B cell (primary cell): ENCODE data around the gene PLEKHA5. TPM values are rescaled to one million over a fixed set of nuclear protein-coding genes. Genes with fewer than 3 reads are reported as not detected.

Source experiments
- ATAC-seq: fragments of 200-7000 bp; cut with Tn5 transposase; one replicate; pipeline ENCODE4 v1.10.0; 2021; ENCODE audit warnings: low read depth, mild to moderate bottlenecking, moderate number of reproducible peaks, moderate library complexity
- CTCF ChIA-PET: fragments of 350-600 bp; sonication (Branson Sonifier 250); formaldehyde crosslinking; loops from one replicate; lab custom pipeline; 2021; ENCODE audit warnings: antibody characterized with exemption, inconsistent platforms; lab: Charles Lee
- POLR2A ChIA-PET: fragments of 350-600 bp; sonication (Branson Sonifier 250); formaldehyde crosslinking; loops from one replicate; lab custom pipeline; 2021; ENCODE audit warnings: antibody characterized with exemption; lab: Charles Lee
- DNase-seq: peaks from one replicate; pipeline ENCODE4 v3.0.0; 2013
- H2AFZ ChIP-seq: 2 replicates; pipeline ENCODE4 v1.6.1; 2012; ENCODE audit warnings: mild to moderate bottlenecking, low read depth, low read length; ENCODE audit not compliant: insufficient read depth, poor library complexity, severe bottlenecking
- H3K27ac ChIP-seq, 2 donors: 1 replicate in 1 of 2; 2 replicates in 1 of 2; pipeline ENCODE4 v1.5.1; 2012 to 2013; ENCODE audit warnings: low read length in 2 of 2, mild to moderate bottlenecking in 2 of 2, moderate library complexity in 1 of 2
- H3K27me3 ChIP-seq, 4 experiments: fragments of 200-600 bp in 1 of 4; sonication (generic) in 1 of 4; replicated peaks in 1 of 4; 1 replicate in 2 of 4; 2 replicates in 2 of 4; pipeline versions ENCODE4 v1.6.1 to v1.7.0; 2013 to 2016; ENCODE audit warnings: low read length in 3 of 4, mild to moderate bottlenecking in 2 of 4, mixed read lengths in 1 of 4, moderate library complexity in 1 of 4; ENCODE audit not compliant: insufficient read depth in 4 of 4, control insufficient read depth in 3 of 4; ENCODE audit errors: control extremely low read depth in 1 of 4
- H3K36me3 ChIP-seq, 2 experiments: replicated peaks in 1 of 2; 1 replicate in 1 of 2; 2 replicates in 1 of 2; pipeline versions ENCODE4 v1.6.1 to v1.7.1; 2013; ENCODE audit warnings: low read length in 1 of 2; ENCODE audit not compliant: insufficient read depth in 2 of 2, control insufficient read depth in 1 of 2; ENCODE audit errors: control extremely low read depth in 1 of 2, extremely low read depth in 1 of 2
- H3K4me1 ChIP-seq, 2 donors: fragments of 200-600 bp in 1 of 2; sonication (generic) in 1 of 2; 1 replicate in 1 of 2; 2 replicates in 1 of 2; pipeline versions ENCODE4 v1.5.1 to v1.6.1; 2013 to 2017; ENCODE audit warnings: low read length in 2 of 2; ENCODE audit not compliant: control insufficient read depth in 2 of 2, insufficient read depth in 2 of 2
- H3K4me2 ChIP-seq: replicated peaks from 2 replicates; pipeline ENCODE3; 2012; ENCODE audit warnings: mild to moderate bottlenecking, low read depth, low read length; ENCODE audit not compliant: poor library complexity, severe bottlenecking
- H3K4me3 ChIP-seq, 5 experiments: fragments of 200-600 bp in 1 of 5; sonication (generic) in 1 of 5; 1 replicate in 3 of 5; 2 replicates in 2 of 5; pipeline versions ENCODE4 v1.5.1 to v1.7.0; 2011 to 2016; ENCODE audit warnings: low read length in 4 of 5, mild to moderate bottlenecking in 4 of 5, low read depth in 2 of 5, control low read depth in 1 of 5, moderate library complexity in 1 of 5; ENCODE audit not compliant: insufficient read depth in 1 of 5; ENCODE audit errors: control extremely low read depth in 1 of 5, extremely low read depth in 1 of 5
- H3K79me2 ChIP-seq: fragments of 200-600 bp; sonication (generic); one replicate; pipeline ENCODE4 v1.6.0; 2016; ENCODE audit warnings: low read length; ENCODE audit not compliant: control insufficient read depth, insufficient read depth
- H3K9ac ChIP-seq: fragments of 200-600 bp; sonication (generic); 2 replicates; pipeline ENCODE4 v1.6.1; 2017; ENCODE audit warnings: mild to moderate bottlenecking, low read length, moderate library complexity
- H3K9me3 ChIP-seq, 3 donors: one replicate each; pipeline versions ENCODE4 v1.6.1 to v1.7.1; 2013; ENCODE audit warnings: low read length in 2 of 3; ENCODE audit not compliant: control insufficient read depth in 2 of 3, insufficient read depth in 1 of 3; ENCODE audit errors: control extremely low read depth in 1 of 3
- H4K20me1 ChIP-seq: 2 replicates; pipeline ENCODE4 v1.6.0; 2012; ENCODE audit warnings: mild to moderate bottlenecking, low read length; ENCODE audit not compliant: insufficient read depth, control insufficient read depth, poor library complexity, severe bottlenecking
- H3K27ac Mint-ChIP-seq: one replicate; pipeline ENCODE4 v1.8.0; 2021; ENCODE audit warnings: mixed read lengths
- H3K27me3 Mint-ChIP-seq: one replicate; pipeline ENCODE4 v1.8.0; 2021; ENCODE audit warnings: mixed read lengths
- H3K4me1 Mint-ChIP-seq: one replicate; pipeline ENCODE4 v1.8.0; 2021; ENCODE audit warnings: mixed read lengths
- H3K4me3 Mint-ChIP-seq: one replicate; pipeline ENCODE4 v1.8.0; 2021; ENCODE audit warnings: mixed read lengths
- H3K9me3 Mint-ChIP-seq: one replicate; pipeline ENCODE4 v1.8.0; 2022; ENCODE audit warnings: mixed read lengths; ENCODE audit not compliant: insufficient read depth
- EZH2 ChIP-seq: IDR thresholded peaks from 2 replicates; pipeline ENCODE4 v1.6.1; 2012; ENCODE audit warnings: borderline replicate concordance, low read depth, mild to moderate bottlenecking, moderate library complexity, low read length; ENCODE audit not compliant: insufficient read depth, poor library complexity, severe bottlenecking
- WGBS: methylation state at CpG from one replicate; pipeline ENCODE4 v1.1.5; 2013; ENCODE audit warnings: missing lambda C conversion rate; ENCODE audit not compliant: insufficient coverage; 5-methylcytosine and 5-hydroxymethylcytosine counted together
- intact Hi-C: fragments of 100-400 bp; cut with micrococcal nuclease; formaldehyde crosslinking; loops from one replicate; pipeline ENCODE4 v1.10.0; 2022
- polyA plus RNA-seq: library from polyadenylated mRNA; depleted of rRNA; stranded (reverse); fragments of >200 nt; gene quantifications from 2 replicates; pipeline ENCODE4 v1.2.3, GENCODE V29; 2012
- total RNA-seq, 2 donors: library from RNA; stranded (reverse); fragments of 120-200 nt in 1 of 2; gene quantifications; 1 replicate in 1 of 2; 2 replicates in 1 of 2; pipeline versions ENCODE4 v1.2.3 to v1.2.4, GENCODE V29; 2013 to 2022
- TF ChIP-seq, protein P1 (sequence below): fragments of 200-600 bp; IDR thresholded peaks from one replicate; pipeline ENCODE4 v1.8.0; 2022; ENCODE audit warnings: antibody characterized with exemption, mild to moderate bottlenecking

PLEKHA5 gene
- total and polyA plus RNA-seq, 2 donors (not counting 1 experiment from before 2014, with no cell fraction given): 0.03 to 0.22 TPM

DNA sequence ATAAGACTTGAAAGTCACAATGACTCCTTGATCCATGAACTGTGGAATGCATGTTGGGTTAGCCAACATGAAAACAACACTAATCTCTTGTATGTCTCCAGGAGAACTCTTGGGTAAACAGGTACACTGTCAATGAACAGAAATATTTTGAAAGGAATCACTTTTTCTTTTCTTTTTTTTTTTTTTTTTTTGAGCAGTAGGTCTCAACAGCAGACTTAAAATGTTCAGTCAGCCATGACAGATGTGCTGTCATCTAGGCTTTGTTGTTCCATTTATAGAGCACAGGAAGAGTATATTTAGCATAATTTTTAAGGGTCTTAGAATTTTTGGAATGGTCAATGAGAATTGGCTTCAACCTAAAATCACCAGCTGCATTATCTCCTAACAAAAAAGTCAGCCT is 2.3 kb upstream of the PLEKHA5 start:
- ChIA-PET CTCF (no interaction called here), POLR2A (no interaction called here)
- H3K9me3 Mint-ChIP-seq: peaks cover 13% of the 10 kb centered on the region

DNA sequence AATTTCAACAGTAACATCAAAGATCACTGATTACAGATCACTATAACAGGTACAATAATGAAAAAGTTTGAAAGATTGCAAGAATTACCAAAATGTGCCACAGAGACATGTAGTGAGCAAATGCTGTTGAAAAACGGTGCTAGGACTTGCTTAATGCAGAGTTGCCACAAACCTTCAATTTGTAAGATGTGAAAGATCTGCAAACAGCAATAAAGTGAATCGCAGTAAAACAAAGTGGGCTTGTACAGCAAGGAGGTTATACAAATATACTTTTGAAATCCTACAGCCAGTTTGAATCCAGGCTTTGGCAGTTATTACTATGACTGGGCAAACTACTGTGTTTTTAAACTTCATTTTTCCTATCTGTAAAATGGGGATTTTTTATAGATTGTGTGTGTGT is 1.0 kb upstream of the PLEKHA5 start:
- Histone ChIP-seq H3K27me3 (peaks cover 0 to 16% (median 15%) of the 10 kb centered on the region in 4 experiments), H3K79me2 (no peaks in the 10 kb centered on the region), H3K4me1 (peaks cover 13 to 14% of the 10 kb centered on the region in 2 donors), H3K9ac (no peak overlapping the region), H3K36me3 (no peaks in the 10 kb centered on the region), H3K9me3 (peaks cover 4 to 8% (median 8%) of the 10 kb centered on the region in 3 donors), H2AFZ (no peak overlapping the region), H4K20me1 (no peaks in the 10 kb centered on the region), H3K4me3 (no peak overlapping the region), H3K4me2 (no peak overlapping the region), H3K27ac (no peak overlapping the region)
- no peak for DNase-seq
- peaks cover 13% of the 10 kb centered on the region for H3K4me1 Mint-ChIP-seq
- no peak for ATAC-seq
- ChIA-PET CTCF (no interaction called here), POLR2A (no interaction called here)
- H3K27me3 Mint-ChIP-seq: peaks cover 44% of the 10 kb centered on the region
- H3K9me3 Mint-ChIP-seq: peaks cover 13% of the 10 kb centered on the region
- WGBS: no CpG with 5 or more reads among the region's 2 CpGs
- intact Hi-C loops: no loop called here
- H3K4me3 Mint-ChIP-seq: peak overlapping the region; percentile 32
- H3K27ac Mint-ChIP-seq: no peak overlapping the region
- TF ChIP-seq, protein P1, sequence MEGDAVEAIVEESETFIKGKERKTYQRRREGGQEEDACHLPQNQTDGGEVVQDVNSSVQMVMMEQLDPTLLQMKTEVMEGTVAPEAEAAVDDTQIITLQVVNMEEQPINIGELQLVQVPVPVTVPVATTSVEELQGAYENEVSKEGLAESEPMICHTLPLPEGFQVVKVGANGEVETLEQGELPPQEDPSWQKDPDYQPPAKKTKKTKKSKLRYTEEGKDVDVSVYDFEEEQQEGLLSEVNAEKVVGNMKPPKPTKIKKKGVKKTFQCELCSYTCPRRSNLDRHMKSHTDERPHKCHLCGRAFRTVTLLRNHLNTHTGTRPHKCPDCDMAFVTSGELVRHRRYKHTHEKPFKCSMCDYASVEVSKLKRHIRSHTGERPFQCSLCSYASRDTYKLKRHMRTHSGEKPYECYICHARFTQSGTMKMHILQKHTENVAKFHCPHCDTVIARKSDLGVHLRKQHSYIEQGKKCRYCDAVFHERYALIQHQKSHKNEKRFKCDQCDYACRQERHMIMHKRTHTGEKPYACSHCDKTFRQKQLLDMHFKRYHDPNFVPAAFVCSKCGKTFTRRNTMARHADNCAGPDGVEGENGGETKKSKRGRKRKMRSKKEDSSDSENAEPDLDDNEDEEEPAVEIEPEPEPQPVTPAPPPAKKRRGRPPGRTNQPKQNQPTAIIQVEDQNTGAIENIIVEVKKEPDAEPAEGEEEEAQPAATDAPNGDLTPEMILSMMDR: no peak
- no peak for TF ChIP-seq EZH2

More for the DNA sequence above, 2.3 kb upstream of the PLEKHA5 start:
- Histone ChIP-seq H3K9me3 (peaks cover 4 to 8% (median 6%) of the 10 kb centered on the region in 3 donors), H3K79me2 (no peaks in the 10 kb centered on the region), H3K4me2 (no peak overlapping the region), H3K4me1 (peaks cover 13 to 14% of the 10 kb centered on the region in 2 donors), H3K4me3 (no peak overlapping the region), H3K27me3 (peaks cover 0 to 16% (median 12%) of the 10 kb centered on the region in 4 experiments), H3K36me3 (no peaks in the 10 kb centered on the region), H2AFZ (no peak overlapping the region), H4K20me1 (no peaks in the 10 kb centered on the region), H3K9ac (no peak overlapping the region), H3K27ac (no peak overlapping the region)
- intact Hi-C loops: no loop called here
- H3K4me3 Mint-ChIP-seq: no peak overlapping the region
- H3K27ac Mint-ChIP-seq: no peak overlapping the region
- DNase-seq (no peak), ATAC-seq (no peak)
- TF ChIP-seq, protein P1: no peak
- TF ChIP-seq EZH2: no peak
- peaks cover 37% of the 10 kb centered on the region for H3K27me3 Mint-ChIP-seq
- peaks cover 13% of the 10 kb centered on the region for H3K4me1 Mint-ChIP-seq
